ENCODE results near the gene TSPAN14.
"Not testable (repeated sequence)": the region's sequence is repeated elsewhere in the genome, so short reads cannot be mapped to it uniquely, and the experiment has no call there.

The TSPAN14 gene

GRCh38 chr10:80468002-80468401, 13.9 kb downstream of the TSPAN14 start:
- in situ Hi-C loops (cut with HindIII; ENCODE audit: low sequenced_read_pairs), result loop anchor here (5.0 kb wide), 1 partner anchor 39 kb away; no protein-coding TSS in a partner anchor

GRCh38 chr10:80468806-80469421, 14.8 kb downstream of the TSPAN14 start:
- in situ Hi-C loops (cut with HindIII; ENCODE audit: low sequenced_read_pairs), result loop anchor here (5.0 kb wide), 1 partner anchor 38 kb away; no protein-coding TSS in a partner anchor

- in situ Hi-C loops (cut with HindIII; ENCODE audit: low sequenced_read_pairs), result no loop called here
These were observed 16.2 kb downstream of the TSPAN14 start for GRCh38 chr10:80470266-80470665.

GRCh38 chr10:80471001-80471400, 16.9 kb downstream of the TSPAN14 start:
- in situ Hi-C loops (cut with HindIII; ENCODE audit: low sequenced_read_pairs), result no loop called here

GRCh38 chr10:80471715-80472233, 17.7 kb downstream of the TSPAN14 start:
- in situ Hi-C loops (cut with HindIII; ENCODE audit: low sequenced_read_pairs), result no loop called here

GRCh38 chr10:80472234-80473095, 18.4 kb downstream of the TSPAN14 start:
- in situ Hi-C loops (cut with HindIII; ENCODE audit: low sequenced_read_pairs), result no loop called here

GRCh38 chr10:80473096-80473657, 19.1 kb downstream of the TSPAN14 start:
- in situ Hi-C loops (cut with HindIII; ENCODE audit: low sequenced_read_pairs), result no loop called here

- in situ Hi-C loops (cut with HindIII; ENCODE audit: low sequenced_read_pairs), result no loop called here
These were observed 19.8 kb downstream of the TSPAN14 start for GRCh38 chr10:80473692-80474596.

- in situ Hi-C loops (cut with HindIII; ENCODE audit: low sequenced_read_pairs), result no loop called here
These were observed 20.4 kb downstream of the TSPAN14 start for GRCh38 chr10:80474597-80474910.

GRCh38 chr10:80474941-80475340, 20.8 kb downstream of the TSPAN14 start:
- in situ Hi-C loops (cut with HindIII; ENCODE audit: low sequenced_read_pairs), result no loop called here

- in situ Hi-C loops (cut with HindIII; ENCODE audit: low sequenced_read_pairs), result not testable (repeated sequence)
These were observed 21.5 kb downstream of the TSPAN14 start for GRCh38 chr10:80475641-80476040.

- in situ Hi-C loops (cut with HindIII; ENCODE audit: low sequenced_read_pairs), result no loop called here
These were observed 22.6 kb downstream of the TSPAN14 start for GRCh38 chr10:80476685-80477084.

GRCh38 chr10:80477813-80478212, 23.7 kb downstream of the TSPAN14 start:
- in situ Hi-C loops (cut with HindIII; ENCODE audit: low sequenced_read_pairs), result no loop called here

- in situ Hi-C loops (cut with HindIII; ENCODE audit: low sequenced_read_pairs), result not testable (repeated sequence)
These were observed 26.3 kb downstream of the TSPAN14 start for GRCh38 chr10:80480373-80480772.

GRCh38 chr10:80480852-80481251, 26.7 kb downstream of the TSPAN14 start:
- in situ Hi-C loops (cut with HindIII; ENCODE audit: low sequenced_read_pairs), result no loop called here

- in situ Hi-C loops (cut with HindIII; ENCODE audit: low sequenced_read_pairs), result no loop called here
These were observed 30.1 kb downstream of the TSPAN14 start for GRCh38 chr10:80484243-80484642.

- in situ Hi-C loops (cut with HindIII; ENCODE audit: low sequenced_read_pairs), result no loop called here
These were observed 30.6 kb downstream of the TSPAN14 start for GRCh38 chr10:80484676-80485075.

- in situ Hi-C loops (cut with HindIII; ENCODE audit: low sequenced_read_pairs), result no loop called here
These were observed 31.2 kb downstream of the TSPAN14 start for GRCh38 chr10:80485076-80485945.

GRCh38 chr10:80485946-80486764, 32.0 kb downstream of the TSPAN14 start:
- in situ Hi-C loops (cut with HindIII; ENCODE audit: low sequenced_read_pairs), result no loop called here
